Left ventricle myocardium inferior (tissue), 1 donor: ENCODE measurements around the gene ZFAND6. TPM values are rescaled to one million over a fixed set of nuclear protein-coding genes. Genes with fewer than 3 reads are reported as not detected.

Source experiments
- DNase-seq: peaks from one replicate; pipeline ENCODE4 v3.0.0-alpha.2; 2020
- H3K27ac ChIP-seq: fragments of 200-600 bp; replicated peaks from 2 replicates; pipeline ENCODE4 v1.8.0; 2021
- H3K27me3 ChIP-seq: fragments of 200-600 bp; 2 replicates; pipeline ENCODE4 v1.8.0; 2021; ENCODE audit warnings: low read depth
- H3K36me3 ChIP-seq: fragments of 200-600 bp; 2 replicates; pipeline ENCODE4 v1.8.0; 2021
- H3K4me1 ChIP-seq: fragments of 200-600 bp; 2 replicates; pipeline ENCODE4 v1.8.0; 2021
- H3K4me3 ChIP-seq: fragments of 200-600 bp; 2 replicates; pipeline ENCODE4 v1.8.0; 2021; ENCODE audit warnings: mild to moderate bottlenecking, moderate library complexity
- H3K9me3 ChIP-seq: fragments of 200-600 bp; replicated peaks from 2 replicates; pipeline ENCODE4 v1.8.0; 2021
- intact Hi-C: fragments of 100-400 bp; cut with micrococcal nuclease; formaldehyde crosslinking; loops from one replicate; pipeline ENCODE4 v1.11.0; 2022
- total RNA-seq: library from RNA; stranded (reverse); fragmentation: NEBNext Ultra II Directional; extraction: Animal tissue kit (Norgen Biotek cat#: 25700); gene quantifications from one replicate; pipeline ENCODE4 v1.2.1, GENCODE V29; 2021
- TF ChIP-seq, protein P1 (sequence below): fragments of 200-600 bp; IDR thresholded peaks from 2 replicates; pipeline ENCODE4 v1.8.0; 2021; ENCODE audit warnings: antibody characterized with exemption, mild to moderate bottlenecking, borderline replicate concordance
- donor health status: DM: no; HTN: yes; CAD: no; lungs with severe emphysema.

ZFAND6 gene
- total RNA-seq, 1 donor from 2014 or later: 75.0 TPM

DNA sequence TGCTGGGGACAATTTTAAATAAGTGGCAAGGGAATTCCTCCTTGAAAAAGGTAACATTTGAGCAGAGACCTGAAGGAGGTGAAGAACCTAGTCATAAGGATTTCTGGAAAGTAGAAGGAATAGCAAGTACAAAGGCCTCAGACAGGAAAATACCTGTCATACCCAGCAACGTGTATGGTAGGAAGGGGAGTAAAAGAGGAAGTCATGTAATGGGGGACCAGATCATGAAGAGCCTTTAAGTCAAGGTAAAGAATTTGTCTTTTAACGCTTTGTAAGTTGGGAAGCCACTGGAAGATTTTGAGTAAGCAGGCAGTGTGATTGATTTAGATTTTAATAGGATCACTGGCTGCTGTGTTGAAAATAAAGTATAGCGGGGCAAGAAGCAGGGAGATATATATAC lies 49.9 kb downstream of the ZFAND6 start:
- no peaks in the 10 kb centered on the region for H3K36me3 ChIP-seq
- H3K4me1 ChIP-seq: peaks cover 64% of the 10 kb centered on the region
- DNase-seq: no peak
- intact Hi-C loops: no loop called here
- no peaks in the 10 kb centered on the region for H3K27me3 ChIP-seq
- no peak overlapping the region for H3K27ac ChIP-seq
- H3K9me3 ChIP-seq: no peaks in the 10 kb centered on the region
- H3K4me3 ChIP-seq: no peak overlapping the region
- TF ChIP-seq, protein P1, sequence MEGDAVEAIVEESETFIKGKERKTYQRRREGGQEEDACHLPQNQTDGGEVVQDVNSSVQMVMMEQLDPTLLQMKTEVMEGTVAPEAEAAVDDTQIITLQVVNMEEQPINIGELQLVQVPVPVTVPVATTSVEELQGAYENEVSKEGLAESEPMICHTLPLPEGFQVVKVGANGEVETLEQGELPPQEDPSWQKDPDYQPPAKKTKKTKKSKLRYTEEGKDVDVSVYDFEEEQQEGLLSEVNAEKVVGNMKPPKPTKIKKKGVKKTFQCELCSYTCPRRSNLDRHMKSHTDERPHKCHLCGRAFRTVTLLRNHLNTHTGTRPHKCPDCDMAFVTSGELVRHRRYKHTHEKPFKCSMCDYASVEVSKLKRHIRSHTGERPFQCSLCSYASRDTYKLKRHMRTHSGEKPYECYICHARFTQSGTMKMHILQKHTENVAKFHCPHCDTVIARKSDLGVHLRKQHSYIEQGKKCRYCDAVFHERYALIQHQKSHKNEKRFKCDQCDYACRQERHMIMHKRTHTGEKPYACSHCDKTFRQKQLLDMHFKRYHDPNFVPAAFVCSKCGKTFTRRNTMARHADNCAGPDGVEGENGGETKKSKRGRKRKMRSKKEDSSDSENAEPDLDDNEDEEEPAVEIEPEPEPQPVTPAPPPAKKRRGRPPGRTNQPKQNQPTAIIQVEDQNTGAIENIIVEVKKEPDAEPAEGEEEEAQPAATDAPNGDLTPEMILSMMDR: no peak

DNA sequence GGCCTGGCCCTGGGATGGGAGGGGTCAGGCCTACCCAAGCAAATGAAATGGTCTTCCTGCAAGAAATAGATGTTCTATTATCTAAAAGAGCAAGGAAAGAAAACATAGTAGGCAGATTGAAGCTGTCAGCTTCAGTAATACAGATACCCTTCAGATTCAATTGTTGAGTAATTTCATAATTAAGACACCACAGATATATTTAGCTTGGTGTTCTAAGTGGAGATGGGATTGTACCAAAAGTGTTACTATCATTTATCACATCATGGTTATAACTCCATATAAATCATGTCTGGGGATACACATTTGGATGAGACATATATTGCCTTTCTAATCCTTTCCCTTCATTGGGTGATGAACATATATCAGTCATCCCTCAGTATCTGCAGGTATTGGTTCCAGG lies 51.4 kb downstream of the ZFAND6 start:
- intact Hi-C loops: no loop called here
- Histone ChIP-seq H3K27ac (no peak overlapping the region), H3K4me1 (peaks cover 76% of the 10 kb centered on the region), H3K9me3 (no peaks in the 10 kb centered on the region), H3K27me3 (no peaks in the 10 kb centered on the region), H3K4me3 (no peak overlapping the region), H3K36me3 (no peaks in the 10 kb centered on the region)
- no peak for DNase-seq
- TF ChIP-seq, protein P1: no peak

DNA sequence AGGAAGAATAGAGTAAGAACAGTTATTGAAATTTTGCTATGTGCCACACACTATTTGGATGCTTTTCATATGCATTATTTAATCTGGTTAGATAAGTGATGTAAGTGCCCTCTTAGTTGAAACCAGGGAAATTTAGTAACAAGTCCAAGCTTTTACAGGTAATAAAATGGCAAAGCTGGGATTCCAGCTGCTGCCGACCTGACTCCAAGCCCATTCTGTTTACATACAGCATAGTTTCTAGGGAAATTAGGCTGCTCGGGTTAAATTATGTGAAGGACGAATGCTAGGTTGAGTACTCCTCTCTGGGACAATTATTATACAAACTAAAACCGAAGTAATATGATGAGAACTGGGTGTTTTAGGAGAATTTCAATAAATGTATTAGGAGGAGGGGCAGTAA lies 54.6 kb downstream of the ZFAND6 start:
- Histone ChIP-seq H3K9me3 (no peaks in the 10 kb centered on the region), H3K36me3 (no peaks in the 10 kb centered on the region), H3K4me3 (no peak overlapping the region), H3K27ac (no peak overlapping the region), H3K27me3 (no peaks in the 10 kb centered on the region), H3K4me1 (peaks cover 50% of the 10 kb centered on the region)
- DNase-seq: no peak
- TF ChIP-seq, protein P1: no peak
- intact Hi-C loops: no loop called here

DNA sequence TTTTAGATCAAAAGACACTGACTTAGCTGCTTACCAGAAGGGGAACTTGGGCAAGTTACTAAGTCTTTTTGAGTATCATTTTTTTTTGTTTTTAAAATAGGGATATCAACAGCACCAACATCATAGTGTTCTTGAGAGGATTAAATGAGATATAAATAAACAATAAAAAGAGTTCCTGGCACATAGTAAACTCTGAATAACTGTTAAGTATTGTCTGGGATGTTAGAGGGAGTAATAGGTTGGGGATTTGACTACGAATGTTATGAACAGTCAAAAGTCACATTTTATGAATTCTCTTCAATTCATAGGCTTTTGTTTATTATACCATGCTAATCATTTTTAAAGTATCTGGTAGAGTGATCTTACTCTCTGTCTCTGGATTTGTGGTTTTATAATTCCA lies 55.5 kb downstream of the ZFAND6 start:
- Histone ChIP-seq H3K9me3 (no peaks in the 10 kb centered on the region), H3K4me1 (peaks cover 43% of the 10 kb centered on the region), H3K4me3 (no peak overlapping the region), H3K27me3 (no peaks in the 10 kb centered on the region), H3K27ac (no peak overlapping the region), H3K36me3 (no peaks in the 10 kb centered on the region)
- intact Hi-C loops: no loop called here
- DNase-seq: no peak
- TF ChIP-seq, protein P1: no peak

DNA sequence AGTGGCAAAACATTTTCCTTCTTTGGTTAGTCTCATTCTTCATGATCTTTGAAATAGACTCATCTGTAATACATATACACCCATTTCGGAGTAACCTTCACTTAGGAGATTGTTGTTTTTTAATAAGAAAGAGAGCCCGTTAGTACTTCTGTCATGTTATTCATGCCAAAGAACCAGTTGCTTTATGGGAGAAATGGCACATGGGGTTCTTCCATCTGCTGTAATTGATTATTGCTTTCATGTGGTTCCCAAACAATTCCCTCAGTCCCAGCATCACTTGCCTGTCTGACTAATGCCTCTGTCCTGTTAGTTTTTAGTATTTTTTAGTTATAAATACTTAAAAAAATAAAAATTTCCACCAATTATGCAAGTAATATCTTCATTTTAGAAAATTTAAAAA lies 59.5 kb downstream of the ZFAND6 start:
- Histone ChIP-seq H3K36me3 (peaks cover 21% of the 10 kb centered on the region), H3K9me3 (no peaks in the 10 kb centered on the region), H3K27me3 (no peaks in the 10 kb centered on the region), H3K27ac (no peak overlapping the region), H3K4me1 (peaks cover 26% of the 10 kb centered on the region), H3K4me3 (no peak overlapping the region)
- TF ChIP-seq, protein P1: no peak
- intact Hi-C loops: no loop called here
- DNase-seq: no peak

DNA sequence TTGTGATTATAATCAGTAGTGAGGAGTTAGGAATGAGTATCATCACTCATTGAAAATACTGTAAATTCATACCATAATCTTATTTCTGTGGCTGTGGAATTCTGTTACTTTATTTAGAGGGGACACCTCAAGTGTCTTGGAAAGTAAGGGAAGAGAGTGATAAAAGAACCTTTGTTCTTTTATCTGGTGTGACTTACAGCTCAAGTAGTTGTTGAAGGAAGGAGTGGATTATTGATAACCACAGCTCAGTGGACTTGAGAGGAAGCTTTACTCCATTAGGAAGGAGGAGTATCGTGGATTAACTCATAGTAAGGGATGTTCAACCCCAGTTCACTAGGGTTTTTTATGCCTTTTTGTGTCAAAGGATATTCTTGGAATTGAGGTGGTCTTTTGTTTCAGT lies 61.2 kb downstream of the ZFAND6 start:
- Histone ChIP-seq H3K27ac (no peak overlapping the region), H3K36me3 (peaks cover 38% of the 10 kb centered on the region), H3K4me1 (peaks cover 10% of the 10 kb centered on the region), H3K9me3 (no peaks in the 10 kb centered on the region), H3K27me3 (no peaks in the 10 kb centered on the region), H3K4me3 (no peak overlapping the region)
- intact Hi-C loops: no loop called here
- no peak for DNase-seq
- TF ChIP-seq, protein P1: no peak
